ENCODE results near the gene EPHB3. TPM values are rescaled to one million over a fixed set of nuclear protein-coding genes. Genes with fewer than 3 reads are reported as not detected.
A peak's percentile ranks its signal among the peaks of the same experiment; 100 is the strongest.

The EPHB3 gene
- total RNA-seq, 1 donor from 2014 or later: 33.7 TPM

DNA sequence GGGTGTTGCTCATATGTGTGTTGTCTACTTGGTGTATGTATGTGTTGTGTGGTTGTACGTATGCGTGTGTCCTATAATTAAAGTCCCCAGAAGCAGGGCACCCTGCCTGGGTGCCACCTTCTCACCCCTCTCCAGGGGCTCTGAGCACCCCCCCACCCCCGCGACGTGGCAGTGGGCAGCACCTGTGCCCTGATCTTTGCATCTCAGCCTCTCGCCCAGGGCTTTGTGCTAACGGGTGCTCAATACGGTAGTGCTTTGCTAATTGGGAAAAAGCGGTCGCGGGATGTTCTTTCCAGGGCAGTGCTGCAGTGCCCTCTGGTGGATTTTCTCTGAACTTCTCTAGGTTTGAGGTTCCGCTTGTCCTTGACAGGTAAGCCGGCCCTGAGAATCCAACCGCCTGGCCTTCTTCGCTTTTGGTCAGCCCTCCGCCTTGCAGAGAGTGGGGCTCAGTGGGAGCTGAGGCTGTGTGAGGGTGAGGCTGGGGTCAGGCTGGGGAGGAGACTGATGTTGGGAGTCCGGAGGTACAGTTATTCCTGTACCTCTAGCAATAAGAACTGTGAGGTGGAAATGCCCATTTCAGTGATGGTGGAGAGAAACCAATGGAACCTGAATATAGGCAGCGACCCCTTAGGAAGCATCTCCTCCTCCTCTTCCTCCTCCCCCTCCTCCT lies 17.6 kb upstream of the EPHB3 start:
- peak; percentile 95 for DNase-seq

DNA sequence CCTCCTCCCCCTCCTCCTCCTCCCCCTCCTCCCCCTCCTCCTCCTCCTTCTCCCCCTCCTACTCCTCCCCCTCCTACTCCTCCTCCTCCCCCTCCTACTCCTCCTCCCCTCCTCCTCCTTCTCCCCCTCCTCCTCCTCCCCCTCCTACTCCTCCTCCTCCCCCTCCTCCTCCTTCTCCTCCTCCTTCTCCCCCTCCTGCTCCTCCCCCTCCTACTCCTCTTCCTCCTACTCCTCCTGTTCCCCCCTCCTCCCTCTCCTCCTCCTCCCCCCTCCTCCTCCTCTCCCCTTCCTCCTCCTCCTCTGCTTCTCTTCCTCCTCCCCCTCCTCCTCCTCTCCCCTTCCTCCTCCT lies 17.1 kb upstream of the EPHB3 start:
- no peak for DNase-seq

DNA sequence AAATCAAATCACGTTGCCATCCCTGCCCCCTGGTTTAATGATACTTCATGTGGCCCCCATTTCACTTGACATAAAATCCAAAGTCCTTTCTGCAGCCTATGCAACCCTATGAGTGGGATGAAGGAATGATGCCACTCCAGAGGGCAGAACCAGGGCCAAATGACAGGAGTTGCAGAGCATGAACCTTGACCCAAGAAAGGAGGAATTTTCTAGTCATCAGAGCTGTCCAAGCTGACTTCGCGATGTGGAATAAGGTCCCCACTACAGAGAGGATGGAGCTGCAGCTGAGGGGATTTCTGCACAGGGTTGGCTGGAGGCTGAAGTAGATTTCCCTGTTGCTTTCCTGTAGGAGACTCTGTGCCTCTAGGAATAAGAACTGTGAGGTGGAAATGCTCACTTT lies 15.8 kb upstream of the EPHB3 start:
- no peak for DNase-seq

DNA sequence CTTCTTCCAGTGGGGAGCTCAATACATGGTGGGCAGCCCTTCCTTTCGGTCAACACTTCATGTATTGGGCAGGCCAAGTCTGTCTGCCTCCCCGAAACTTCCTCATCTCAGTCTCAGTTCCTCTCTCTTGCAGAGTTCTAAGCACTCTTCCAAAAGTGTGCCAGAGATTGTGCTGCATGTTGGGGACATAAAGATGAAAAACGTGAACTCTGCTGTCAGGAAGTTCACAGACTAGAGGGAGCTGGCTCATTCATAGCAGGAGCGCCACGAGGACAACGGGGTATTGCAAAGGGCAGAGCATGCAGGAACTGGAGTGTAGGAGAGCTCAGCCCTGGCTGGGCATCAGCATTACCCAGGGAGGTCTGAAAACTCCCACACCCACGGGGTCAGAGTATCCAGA lies 15.3 kb upstream of the EPHB3 start:
- DNase-seq: no peak

DNA sequence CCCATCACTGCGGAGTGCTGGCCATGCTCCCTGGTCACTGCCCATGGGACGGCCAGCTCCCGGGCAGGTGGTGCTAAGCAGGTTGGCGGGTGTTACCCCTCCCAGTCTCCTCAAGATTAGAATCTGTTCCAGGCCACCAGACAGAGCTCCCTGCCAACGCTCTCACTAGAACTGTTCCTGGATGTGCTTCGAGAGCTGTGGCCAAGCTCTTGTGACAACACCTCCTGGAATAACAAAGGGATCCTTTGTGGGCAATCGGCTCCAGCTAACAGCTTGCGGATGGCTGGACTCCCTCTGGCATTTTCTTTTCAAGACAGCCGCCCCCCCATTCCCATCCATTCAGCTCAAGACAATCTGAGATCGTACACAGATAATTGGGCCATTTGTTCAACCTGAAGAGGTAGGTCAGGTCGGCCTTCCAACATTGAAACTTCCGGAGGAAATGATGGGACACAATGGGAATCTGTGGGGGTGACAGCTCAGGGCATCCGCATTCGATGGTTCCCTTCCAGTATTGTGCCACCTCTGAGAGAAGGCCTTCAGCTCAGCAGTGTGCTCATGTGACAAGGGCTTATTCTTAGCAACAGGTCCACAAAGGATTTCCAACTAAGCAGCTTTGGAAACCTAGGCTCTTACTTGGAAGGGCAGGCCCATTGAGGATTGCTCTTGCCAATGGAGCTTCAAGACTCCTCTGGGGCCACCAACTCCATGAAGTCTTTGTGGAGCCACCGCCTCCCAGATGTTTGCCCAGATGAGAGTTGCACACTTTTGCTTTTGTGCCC lies 11.6 kb upstream of the EPHB3 start:
- DNase-seq: no peak

DNA sequence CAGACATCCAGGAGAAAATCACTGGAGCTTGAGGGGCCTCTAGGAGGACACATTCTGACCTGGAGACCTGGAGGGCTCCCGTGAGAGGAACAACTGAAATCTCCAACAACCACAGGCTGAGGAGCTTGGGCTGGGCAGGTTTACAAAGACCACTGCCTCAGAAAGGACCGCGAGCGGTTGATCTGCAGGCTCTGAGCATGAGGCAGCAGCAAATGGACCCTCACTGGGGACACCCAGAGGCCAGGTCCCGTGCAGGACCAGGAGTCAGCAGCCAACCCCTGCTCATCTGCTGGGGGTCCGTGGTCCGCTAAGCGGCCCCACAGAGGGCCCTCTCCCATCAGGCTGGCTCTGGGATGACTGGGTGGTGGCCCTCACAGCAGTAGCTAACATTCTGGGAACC lies 10.5 kb upstream of the EPHB3 start:
- DNase-seq: no peak

DNA sequence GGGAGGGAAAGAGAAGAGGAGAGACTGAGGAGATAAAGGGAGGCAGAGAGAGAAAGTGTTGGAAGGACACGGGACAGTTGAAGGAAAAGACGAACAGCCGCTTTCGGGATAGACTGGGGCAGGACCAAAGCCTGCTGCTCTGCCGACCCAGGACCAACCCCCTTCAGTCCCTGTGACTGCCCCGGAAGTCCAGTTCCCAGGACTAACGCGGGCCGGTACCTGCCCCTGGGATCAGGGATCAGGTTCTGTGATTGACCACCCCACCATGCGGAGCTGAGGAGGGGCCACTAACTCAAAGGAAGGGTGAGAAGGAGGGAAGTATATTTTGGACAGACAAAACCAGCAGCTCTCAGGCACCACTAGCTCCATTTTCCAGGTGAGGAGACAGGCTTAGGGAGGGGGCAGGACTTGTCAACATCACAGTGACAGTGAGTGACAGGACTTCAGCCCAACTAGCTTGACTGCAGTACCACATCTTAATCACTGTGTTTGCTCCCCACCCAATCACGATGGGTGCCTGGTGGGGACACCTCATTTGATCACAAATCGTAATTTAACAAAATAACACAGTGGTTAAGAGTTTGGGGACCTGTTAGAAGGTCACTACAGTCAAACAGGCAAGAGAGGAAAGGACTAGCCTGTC lies 9.8 kb upstream of the EPHB3 start:
- DNase-seq: no peak

DNA sequence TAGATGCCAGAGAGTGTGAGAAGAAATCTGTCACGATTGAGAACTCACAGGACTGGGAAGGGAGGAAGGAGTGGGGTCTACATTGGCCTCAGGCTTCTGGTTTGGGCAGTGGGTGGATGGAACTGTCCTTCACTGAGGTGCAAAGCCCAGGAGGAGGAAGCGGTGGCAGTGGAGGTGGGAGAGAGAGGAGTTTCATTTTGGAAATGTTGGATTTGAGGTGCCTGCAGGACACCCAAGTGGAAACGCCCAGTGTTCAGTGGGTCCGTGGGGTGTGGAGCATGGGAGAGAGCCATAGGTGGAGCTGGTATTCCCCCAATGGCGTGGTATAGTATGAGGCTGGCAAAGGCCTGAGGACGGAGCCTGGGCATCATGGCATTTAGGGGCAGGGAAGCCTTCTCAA lies 9.3 kb upstream of the EPHB3 start:
- no peak for DNase-seq

DNA sequence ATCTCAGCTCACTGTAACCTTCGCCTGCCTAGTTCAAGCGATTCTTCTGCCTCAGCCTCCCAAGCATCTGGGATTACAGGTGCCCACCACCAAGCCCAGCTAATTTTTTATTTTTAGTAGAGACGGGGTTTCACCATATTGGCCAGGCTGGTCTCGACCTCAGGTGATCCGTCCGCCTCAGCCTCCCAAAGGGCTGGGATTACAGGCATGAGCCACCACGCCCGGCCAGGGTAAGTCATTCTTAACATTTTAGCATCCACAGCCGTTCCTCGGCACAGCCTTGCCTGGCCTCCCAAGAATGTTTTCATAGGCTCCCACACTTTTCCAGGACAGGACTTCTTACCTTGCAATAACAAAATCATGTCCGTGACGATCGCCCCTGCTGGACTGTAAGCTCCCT lies 8.7 kb upstream of the EPHB3 start:
- DNase-seq: no peak

DNA sequence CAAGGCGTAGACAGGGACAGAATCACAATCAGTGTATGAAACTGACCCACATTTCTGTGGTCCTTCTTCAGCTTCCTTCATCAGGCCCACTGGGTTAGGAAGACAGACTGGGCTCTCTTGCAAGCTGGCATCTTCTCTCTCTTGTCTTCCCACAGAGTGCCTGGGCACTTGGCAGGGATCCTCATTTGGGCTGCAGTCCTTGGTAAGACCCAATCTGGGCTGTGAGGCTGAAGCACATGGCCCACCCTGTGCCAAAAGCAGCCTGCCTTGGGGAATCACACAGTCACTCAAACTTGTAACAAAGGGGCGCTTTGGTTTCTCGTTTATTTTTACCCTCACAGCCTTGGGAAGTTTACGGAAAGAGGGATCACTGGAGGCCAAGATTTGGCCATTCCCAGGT lies 8.2 kb upstream of the EPHB3 start:
- DNase-seq: no peak

DNA sequence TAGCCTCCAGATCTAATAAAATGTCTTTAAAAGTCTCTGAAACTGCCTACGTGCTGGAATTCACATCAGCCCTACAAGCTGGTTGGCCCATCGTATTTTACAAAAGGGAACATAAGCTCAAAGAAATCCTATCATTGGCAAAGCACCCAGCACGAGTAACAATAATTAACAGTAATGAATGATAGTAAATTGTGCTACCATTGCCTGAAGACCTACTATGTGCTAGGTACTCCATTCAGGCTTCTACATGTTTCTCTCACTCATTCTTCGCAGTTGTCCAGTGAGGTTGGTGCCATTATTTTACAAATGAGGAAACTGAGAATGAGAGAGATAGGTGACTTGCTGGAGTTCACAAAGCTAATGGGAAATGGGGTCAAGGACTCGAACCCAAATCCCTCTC lies 7.1 kb upstream of the EPHB3 start:
- DNase-seq: no peak

DNA sequence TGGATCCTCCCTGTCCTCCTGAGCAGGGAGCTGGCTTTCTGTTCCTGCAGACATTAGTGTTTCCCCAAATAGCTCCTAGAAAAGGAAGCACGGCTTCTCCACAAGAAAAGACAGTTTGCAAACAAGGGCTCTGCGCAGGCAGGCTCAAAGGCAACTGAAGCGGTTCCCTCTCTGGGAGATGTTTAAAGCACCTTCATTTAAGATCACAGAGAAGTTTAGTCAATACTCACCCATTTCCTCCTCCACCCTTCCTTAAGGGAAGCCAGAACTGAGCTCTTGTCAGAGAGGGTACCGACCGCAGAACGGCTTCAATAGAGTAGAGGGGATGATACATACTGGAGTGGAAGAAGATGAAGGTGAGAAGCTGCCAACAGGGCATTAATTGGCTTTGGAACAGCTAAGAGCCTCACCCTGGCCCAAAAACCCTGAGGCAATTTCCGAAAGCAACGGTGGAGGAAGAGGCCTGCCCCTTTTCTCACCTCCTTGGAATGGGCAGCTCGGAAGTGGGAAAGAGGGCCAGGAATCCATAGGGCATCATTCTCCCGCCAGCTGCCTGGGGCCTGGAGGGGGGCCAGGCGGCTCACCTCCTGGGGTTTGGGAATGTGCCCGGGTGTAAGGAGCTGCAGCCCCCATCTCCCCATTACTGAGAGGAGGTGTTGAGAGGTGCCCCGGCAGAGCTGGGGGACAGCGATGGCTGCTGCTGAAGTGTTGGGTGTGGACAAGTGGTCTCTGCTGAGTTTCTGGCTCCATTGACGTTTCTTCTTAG lies 4.8 kb upstream of the EPHB3 start:
- no peak for DNase-seq

DNA sequence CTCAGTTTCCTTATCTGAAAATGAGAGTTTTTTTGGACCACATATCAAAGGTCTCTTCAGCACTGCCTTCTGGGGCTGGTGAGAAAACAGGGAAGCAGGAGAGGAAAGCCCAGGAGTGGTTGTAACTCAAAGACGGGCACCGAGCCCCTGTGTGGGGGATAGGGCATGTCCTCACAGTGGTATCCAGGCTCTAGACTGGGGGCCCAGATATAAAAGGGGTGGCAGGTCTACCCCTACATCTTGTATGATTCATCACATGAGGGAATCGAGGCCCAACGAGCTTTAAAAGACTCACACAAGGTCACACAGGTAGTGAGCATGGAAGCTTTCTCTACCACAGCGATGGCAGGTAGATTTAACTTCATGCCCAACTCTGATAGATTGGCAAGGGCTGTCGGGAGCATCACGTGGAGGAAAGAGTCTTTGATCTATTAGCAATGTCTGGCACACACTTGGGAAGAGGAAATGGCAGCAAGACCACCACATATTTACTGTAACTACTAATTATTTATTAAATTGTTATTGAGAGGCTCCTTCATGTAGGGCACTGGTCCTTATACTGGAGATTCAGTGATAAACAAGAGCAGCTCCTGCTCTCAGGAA lies 4.1 kb upstream of the EPHB3 start:
- no peak for DNase-seq

DNA sequence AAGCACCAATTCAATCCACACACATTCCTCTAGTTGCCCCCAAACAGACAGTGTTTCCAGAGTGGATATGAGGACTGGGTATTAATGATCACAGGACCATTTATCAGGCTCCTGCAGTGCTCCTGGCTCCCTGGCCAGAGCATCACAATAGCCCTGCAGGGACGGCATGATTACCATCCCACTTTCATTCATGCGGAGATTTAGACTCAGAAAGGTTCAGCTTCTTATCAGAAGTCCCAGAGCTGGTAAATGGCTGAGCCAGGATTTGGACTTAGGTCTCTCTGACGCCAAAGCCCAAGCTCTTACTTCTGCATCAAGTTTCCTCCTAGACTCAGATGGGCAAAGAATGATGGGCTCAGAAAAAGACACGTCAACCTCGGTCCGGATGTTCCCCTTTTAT lies 2.9 kb upstream of the EPHB3 start:
- DNase-seq: no peak

DNA sequence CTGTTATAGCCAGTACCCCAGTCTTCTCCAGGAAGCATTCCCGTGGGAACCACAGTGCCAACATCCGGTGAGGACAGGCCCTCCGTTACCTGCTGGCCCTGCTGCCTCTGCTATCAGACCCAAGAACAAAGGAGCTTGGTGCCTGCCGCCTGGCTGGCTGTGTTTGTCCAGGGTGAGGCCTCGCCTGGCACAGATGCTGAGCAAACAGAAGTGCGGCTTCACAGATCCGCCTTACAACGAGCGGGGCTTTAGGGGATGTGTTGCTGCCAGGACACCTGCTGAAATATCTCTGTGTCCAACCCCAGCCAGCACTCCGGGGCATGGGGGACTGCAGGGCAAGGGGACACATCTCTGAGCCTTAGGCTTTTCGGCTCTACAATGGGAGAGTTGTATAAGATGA lies 2.2 kb upstream of the EPHB3 start:
- no peak for DNase-seq

DNA sequence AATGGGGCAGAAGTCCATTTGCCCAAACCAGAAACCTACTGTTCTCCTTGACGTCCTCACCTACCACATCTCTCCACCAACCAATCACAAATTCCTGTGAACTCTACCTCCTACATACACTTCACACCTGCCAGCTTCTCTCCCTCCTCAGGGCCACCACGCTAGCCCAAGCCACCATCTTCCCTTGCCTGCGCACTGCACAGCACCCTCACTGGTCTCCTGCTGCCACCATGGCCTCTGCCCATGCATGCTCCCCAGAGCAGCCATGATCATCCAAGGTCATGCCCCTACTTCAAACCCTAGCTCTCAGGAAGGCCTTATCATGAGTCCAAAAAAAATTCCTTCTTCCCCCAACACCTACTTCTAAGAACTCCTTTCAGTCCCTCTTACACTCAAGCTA lies 1.1 kb upstream of the EPHB3 start:
- DNase-seq: no peak

DNA sequence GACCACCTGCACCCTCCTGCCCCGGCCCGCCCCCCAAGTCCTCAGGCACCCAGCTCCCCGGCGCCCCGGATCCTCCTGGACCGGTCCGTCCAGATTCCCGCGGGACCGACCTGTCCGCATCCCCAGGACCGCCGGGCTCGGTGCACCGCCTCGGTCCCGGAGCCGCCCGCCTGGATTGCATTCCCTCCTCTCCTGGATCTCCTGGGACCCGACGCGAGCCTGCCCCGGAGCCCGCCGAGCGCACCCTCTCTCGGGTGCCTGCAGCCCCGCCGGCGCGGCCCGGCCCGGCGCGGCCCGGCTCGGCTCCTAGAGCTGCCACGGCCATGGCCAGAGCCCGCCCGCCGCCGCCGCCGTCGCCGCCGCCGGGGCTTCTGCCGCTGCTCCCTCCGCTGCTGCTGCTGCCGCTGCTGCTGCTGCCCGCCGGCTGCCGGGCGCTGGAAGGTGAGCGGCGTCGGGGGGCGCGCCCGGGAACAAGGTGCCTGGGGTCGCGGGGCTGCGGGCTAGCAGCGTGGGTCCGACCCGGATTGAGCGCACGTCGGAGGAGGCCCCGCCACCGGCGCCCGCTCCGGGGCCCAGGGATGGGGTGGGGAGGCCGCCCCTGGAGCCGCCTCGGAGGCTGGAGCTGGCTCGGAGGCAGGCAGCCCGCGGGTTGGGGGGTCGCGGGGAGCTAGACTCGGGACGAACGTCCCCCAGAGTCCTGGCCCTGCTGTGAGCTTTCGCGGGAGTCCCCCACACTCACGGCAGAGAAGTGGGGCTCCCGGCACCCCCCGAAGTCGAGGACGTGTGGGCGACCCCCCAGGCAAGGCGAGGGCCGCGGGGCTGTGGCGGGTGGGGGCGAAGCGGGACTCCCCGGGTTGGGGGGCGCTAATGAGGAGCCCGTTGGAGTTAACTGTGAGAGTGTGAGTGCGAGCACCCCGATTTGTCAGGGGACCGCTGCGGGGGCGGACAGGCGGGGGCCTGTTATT lies 610 bp downstream of the EPHB3 start:
- DNase-seq: no peak

DNA sequence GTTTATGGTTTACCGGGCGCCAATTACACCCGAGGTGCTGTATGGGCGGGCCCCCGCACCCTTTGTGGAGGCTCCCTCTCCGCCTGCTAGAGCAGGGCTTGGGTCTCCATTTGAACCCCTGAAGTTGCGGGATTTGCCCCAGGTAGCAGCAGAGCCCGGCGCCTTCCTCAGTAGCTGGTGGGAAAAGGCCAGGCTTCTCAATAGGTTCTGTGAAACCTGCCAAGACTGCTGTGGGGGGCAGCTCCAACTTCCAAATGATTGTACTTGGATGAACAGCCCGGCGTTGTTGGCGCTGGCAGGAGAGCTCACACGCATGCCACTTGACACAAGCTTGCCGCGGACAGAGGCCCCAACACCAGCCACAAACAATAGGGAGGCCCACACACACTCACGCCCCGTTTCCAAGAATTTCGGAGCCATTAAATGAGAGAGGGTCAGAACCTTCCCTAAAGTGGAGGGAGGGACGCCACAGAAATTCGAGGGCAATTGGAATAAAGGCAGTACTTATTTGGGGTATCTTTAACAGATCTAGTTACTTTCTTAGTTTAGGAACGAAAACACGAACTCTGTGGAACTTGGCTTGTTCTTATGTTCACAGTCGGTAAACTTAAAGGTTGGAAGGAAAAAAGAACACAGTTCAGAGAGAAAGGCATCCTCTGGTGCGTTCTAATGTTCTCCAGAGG lies 1.4 kb downstream of the EPHB3 start:
- DNase-seq: peak; percentile 79

DNA sequence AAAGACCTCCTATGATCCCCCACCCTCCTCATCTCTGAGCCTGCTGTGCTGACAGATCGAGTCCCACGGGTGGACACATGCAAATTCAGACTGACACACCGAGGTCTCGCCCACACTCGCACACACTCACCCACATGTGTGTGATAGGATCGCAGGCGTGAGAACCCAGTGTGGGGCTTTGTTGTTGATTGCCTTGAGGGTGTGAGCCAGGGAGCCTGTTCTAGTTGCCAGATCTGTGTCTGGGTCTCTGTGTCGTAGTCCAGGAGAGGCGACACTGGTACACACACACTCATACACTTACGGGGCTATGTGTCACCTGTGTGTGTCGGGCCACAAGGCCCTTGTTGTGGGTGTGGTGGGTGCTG lies 2.0 kb downstream of the EPHB3 start:
- no peak for DNase-seq

DNA sequence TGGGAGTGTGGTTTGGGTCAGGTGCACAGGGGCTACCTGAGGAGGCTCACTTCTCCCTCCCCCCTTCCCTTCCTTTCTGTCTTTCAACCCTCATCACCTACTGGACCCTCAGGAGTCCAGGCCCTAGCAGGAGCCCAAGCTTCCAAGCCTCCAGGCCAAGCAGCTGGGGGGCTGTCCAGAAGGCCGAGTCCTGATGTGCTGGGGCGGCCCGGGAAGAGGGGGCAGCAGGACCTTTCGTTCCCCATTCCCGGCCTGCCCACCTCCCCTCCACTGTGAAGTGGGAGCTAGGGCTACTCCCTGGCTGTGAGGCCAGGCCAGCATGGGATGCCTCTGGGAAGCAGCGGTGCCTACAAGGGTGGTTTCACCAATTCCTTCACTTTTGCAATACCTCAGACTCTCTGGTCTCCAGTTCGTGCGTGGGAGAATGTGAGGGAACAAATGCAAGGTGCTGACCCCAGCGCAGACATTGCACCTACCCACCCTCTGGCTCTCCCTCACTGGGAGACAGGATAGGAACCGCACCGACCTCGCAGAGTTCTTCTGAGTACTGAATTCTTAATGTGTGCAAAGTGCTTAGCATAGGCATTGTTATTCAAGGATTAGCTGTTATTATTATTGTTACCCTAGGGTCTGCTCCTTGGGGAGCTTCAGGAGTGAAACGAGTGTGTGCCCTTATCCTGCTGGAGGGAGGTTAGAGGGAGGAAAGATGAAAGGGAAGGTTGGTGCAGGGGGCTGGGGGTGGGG lies 2.5 kb downstream of the EPHB3 start:
- DNase-seq: no peak
